ENCODE data around the gene WWOX. TPM values are rescaled to one million over a fixed set of nuclear protein-coding genes. Genes with fewer than 3 reads are reported as not detected.

The WWOX gene
- total RNA-seq, 1 donor from 2014 or later = 34.9 TPM

DNA sequence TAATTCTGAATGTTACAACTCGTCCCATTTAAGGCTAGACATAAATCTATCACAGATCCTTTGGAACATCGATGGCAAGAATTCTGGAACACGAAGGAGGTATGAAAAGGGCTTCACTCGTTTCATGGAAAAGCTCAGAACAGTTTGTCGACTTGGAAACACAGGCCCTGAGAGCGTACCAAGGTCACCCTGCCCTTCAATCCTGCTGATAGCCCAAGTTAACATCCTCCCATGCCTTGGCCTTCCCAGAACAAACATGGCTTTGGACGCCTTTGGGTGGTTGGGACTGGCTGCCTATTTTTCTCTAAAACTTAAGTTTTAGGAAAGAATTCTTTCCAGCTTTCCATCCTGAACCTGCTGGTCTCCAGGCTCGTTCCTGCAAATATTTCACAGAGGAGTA is 1105.0 kb downstream of the WWOX start:
- TF ChIP-seq, protein P1, sequence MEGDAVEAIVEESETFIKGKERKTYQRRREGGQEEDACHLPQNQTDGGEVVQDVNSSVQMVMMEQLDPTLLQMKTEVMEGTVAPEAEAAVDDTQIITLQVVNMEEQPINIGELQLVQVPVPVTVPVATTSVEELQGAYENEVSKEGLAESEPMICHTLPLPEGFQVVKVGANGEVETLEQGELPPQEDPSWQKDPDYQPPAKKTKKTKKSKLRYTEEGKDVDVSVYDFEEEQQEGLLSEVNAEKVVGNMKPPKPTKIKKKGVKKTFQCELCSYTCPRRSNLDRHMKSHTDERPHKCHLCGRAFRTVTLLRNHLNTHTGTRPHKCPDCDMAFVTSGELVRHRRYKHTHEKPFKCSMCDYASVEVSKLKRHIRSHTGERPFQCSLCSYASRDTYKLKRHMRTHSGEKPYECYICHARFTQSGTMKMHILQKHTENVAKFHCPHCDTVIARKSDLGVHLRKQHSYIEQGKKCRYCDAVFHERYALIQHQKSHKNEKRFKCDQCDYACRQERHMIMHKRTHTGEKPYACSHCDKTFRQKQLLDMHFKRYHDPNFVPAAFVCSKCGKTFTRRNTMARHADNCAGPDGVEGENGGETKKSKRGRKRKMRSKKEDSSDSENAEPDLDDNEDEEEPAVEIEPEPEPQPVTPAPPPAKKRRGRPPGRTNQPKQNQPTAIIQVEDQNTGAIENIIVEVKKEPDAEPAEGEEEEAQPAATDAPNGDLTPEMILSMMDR (IDR thresholded peaks at IDR 0.05; ENCODE audit: insufficient read depth, low read length, poor library complexity, severe bottlenecking) = no peak
- H3K4me3 ChIP-seq (ENCODE audit: low read depth, low read length) = no peak overlapping the region
- H3K36me3 ChIP-seq (ENCODE audit: control insufficient read depth, insufficient read depth, low read length) = no peaks in the 10 kb centered on the region
- no peak for DNase-seq (ENCODE audit: low read depth)
- H3K27me3 ChIP-seq (ENCODE audit: control insufficient read depth, insufficient read depth, low read length) = no peaks in the 10 kb centered on the region

DNA sequence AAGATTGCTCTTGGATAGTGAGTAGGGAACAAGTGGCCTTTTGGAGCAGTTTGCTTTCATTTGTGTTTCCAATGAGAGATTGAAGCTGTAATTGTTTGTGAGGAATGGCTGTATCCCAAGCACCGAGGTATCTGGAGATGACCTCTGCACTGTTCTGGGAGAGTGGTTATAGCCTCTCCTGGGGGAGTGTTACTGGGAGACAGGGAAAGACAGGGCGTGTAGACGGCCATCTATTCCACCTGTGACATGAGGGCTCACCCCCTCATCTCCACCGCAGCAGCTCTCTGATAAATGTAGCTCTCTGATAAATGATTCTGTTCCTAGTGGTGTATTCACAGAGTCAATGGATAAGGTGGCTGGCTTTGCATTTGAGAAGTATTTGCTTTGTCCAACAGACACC is 1107.4 kb downstream of the WWOX start:
- H3K36me3 ChIP-seq (ENCODE audit: control insufficient read depth, insufficient read depth, low read length) = no peaks in the 10 kb centered on the region
- TF ChIP-seq, protein P1 (IDR thresholded peaks at IDR 0.05; ENCODE audit: insufficient read depth, low read length, poor library complexity, severe bottlenecking) = no peak
- no peak overlapping the region for H3K4me3 ChIP-seq (ENCODE audit: low read depth, low read length)
- DNase-seq (ENCODE audit: low read depth) = no peak
- H3K27me3 ChIP-seq (ENCODE audit: control insufficient read depth, insufficient read depth, low read length) = no peaks in the 10 kb centered on the region

DNA sequence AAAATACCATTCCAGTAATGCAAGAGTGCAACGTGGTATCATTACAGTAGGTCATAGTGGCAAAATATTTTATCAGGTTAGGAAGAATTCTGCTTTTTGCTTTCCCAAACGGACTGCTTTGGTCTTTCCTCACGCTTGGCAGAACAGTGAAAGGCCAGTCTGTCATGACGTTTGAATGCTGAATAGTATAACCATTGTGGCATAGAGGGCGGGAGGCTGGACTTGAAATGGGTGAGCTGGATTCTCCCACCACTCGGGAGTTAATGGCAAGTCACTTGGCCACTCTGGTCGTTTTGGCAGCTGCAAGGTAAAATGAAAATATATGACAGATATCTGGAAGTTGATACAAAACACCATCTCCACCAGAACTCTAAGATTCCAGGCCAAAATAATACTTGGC is 1109.9 kb downstream of the WWOX start:
- no peak for DNase-seq (ENCODE audit: low read depth)
- TF ChIP-seq, protein P1 (IDR thresholded peaks at IDR 0.05; ENCODE audit: insufficient read depth, low read length, poor library complexity, severe bottlenecking) = no peak
- Histone ChIP-seq H3K36me3 (ENCODE audit: control insufficient read depth, insufficient read depth, low read length) (no peaks in the 10 kb centered on the region), H3K4me3 (ENCODE audit: low read depth, low read length) (no peak overlapping the region), H3K27me3 (ENCODE audit: control insufficient read depth, insufficient read depth, low read length) (no peaks in the 10 kb centered on the region)

DNA sequence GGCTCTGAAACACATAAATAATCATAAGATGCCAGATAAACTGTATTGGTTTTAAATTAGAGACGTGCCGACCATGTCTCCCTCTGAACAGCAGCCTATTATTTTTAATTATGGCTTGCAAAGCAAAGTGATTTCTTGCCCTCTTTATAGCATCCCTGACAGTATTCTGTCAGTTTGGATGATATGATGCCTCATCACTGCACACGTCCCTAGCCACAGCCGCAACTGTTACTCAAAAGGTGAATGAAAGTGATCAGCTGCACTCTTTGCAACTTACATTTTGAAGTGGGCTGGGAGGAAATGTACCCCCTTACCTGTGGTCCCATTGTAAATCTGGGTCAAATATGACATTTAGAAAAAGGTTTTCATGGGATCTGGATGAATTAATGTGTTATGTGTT is 1111.2 kb downstream of the WWOX start:
- Histone ChIP-seq H3K27me3 (ENCODE audit: control insufficient read depth, insufficient read depth, low read length) (no peaks in the 10 kb centered on the region), H3K4me3 (ENCODE audit: low read depth, low read length) (no peak overlapping the region), H3K36me3 (ENCODE audit: control insufficient read depth, insufficient read depth, low read length) (no peaks in the 10 kb centered on the region)
- no peak for DNase-seq (ENCODE audit: low read depth)
- TF ChIP-seq, protein P1 (IDR thresholded peaks at IDR 0.05; ENCODE audit: insufficient read depth, low read length, poor library complexity, severe bottlenecking) = no peak

DNA sequence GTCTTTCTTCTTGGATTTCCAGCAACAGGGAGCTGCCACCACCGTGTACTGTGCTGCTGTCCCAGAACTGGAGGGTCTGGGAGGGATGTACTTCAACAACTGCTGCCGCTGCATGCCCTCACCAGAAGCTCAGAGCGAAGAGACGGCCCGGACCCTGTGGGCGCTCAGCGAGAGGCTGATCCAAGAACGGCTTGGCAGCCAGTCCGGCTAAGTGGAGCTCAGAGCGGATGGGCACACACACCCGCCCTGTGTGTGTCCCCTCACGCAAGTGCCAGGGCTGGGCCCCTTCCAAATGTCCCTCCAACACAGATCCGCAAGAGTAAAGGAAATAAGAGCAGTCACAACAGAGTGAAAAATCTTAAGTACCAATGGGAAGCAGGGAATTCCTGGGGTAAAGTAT is 1112.1 kb downstream of the WWOX start:
- no peaks in the 10 kb centered on the region for H3K27me3 ChIP-seq (ENCODE audit: control insufficient read depth, insufficient read depth, low read length)
- no peak overlapping the region for H3K4me3 ChIP-seq (ENCODE audit: low read depth, low read length)
- no peaks in the 10 kb centered on the region for H3K36me3 ChIP-seq (ENCODE audit: control insufficient read depth, insufficient read depth, low read length)
- DNase-seq (ENCODE audit: low read depth) = no peak
- TF ChIP-seq, protein P1 (IDR thresholded peaks at IDR 0.05; ENCODE audit: insufficient read depth, low read length, poor library complexity, severe bottlenecking) = no peak

DNA sequence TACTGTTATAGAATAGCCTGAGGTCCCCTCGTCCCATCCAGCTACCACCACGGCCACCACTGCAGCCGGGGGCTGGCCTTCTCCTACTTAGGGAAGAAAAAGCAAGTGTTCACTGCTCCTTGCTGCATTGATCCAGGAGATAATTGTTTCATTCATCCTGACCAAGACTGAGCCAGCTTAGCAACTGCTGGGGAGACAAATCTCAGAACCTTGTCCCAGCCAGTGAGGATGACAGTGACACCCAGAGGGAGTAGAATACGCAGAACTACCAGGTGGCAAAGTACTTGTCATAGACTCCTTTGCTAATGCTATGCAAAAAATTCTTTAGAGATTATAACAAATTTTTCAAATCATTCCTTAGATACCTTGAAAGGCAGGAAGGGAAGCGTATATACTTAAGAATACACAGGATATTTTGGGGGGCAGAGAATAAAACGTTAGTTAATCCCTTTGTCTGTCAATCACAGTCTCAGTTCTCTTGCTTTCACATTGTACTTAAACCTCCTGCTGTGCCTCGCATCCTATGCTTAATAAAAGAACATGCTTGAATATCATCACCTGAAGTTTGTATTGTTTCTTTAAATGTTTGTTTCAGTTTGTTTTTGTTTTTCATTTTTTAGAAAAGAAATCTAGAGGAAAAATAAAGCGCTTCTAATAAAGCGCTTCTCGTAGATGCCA is 1112.8 kb downstream of the WWOX start:
- H3K36me3 ChIP-seq (ENCODE audit: control insufficient read depth, insufficient read depth, low read length) = no peaks in the 10 kb centered on the region
- TF ChIP-seq, protein P1 (IDR thresholded peaks at IDR 0.05; ENCODE audit: insufficient read depth, low read length, poor library complexity, severe bottlenecking) = no peak
- no peak for DNase-seq (ENCODE audit: low read depth)
- no peaks in the 10 kb centered on the region for H3K27me3 ChIP-seq (ENCODE audit: control insufficient read depth, insufficient read depth, low read length)
- no peak overlapping the region for H3K4me3 ChIP-seq (ENCODE audit: low read depth, low read length)

All from kidney epithelial cell (primary cell).